SJSA1 (cell line): Measurements from ENCODE around the gene EIF3I. TPM values are rescaled to one million over a fixed set of nuclear protein-coding genes. Genes with fewer than 3 reads are reported as not detected.

ENCODE experiments used
- DNase-seq, 2 experiments: peaks; one replicate each; pipeline ENCODE4 v3.0.0-alpha.2; 2015 to 2020; ENCODE audit warnings: low spot score in 2 of 2, low read depth in 1 of 2
- H3K27ac ChIP-seq: fragments of 250-450 bp; sonication (Bioruptor Pico); 2 replicates; pipeline ENCODE4 v1.5.1; 2020; ENCODE audit warnings: mild to moderate bottlenecking, moderate library complexity
- H3K27me3 ChIP-seq: fragments of 250-450 bp; sonication (Bioruptor Pico); replicated peaks from 2 replicates; pipeline ENCODE4 v1.5.1; 2020; ENCODE audit warnings: mild to moderate bottlenecking, moderate library complexity
- H3K36me3 ChIP-seq: fragments of 250-450 bp; sonication (Bioruptor Pico); 2 replicates; pipeline ENCODE4 v1.5.1; 2020; ENCODE audit warnings: mild to moderate bottlenecking
- H3K4me1 ChIP-seq: fragments of 250-450 bp; sonication (Bioruptor Pico); replicated peaks from 2 replicates; pipeline ENCODE4 v1.6.1; 2021; ENCODE audit warnings: mild to moderate bottlenecking
- H3K4me3 ChIP-seq: fragments of 250-450 bp; sonication (Bioruptor Pico); 2 replicates; pipeline ENCODE4 v1.5.1; 2020; ENCODE audit warnings: mild to moderate bottlenecking
- H3K9me3 ChIP-seq: fragments of 250-450 bp; sonication (Bioruptor Pico); replicated peaks from 2 replicates; pipeline ENCODE4 v1.5.1; 2020; ENCODE audit warnings: mild to moderate bottlenecking
- total RNA-seq: library from RNA; depleted of rRNA; stranded (reverse); fragments of >200 nt; shearing (Covaris generic); gene quantifications from 2 replicates; pipeline ENCODE4 v1.2.3, GENCODE V29; 2014; rRNA removed

The EIF3I gene
- total RNA-seq, result 424 and 465 TPM in 2 replicates

DNA sequence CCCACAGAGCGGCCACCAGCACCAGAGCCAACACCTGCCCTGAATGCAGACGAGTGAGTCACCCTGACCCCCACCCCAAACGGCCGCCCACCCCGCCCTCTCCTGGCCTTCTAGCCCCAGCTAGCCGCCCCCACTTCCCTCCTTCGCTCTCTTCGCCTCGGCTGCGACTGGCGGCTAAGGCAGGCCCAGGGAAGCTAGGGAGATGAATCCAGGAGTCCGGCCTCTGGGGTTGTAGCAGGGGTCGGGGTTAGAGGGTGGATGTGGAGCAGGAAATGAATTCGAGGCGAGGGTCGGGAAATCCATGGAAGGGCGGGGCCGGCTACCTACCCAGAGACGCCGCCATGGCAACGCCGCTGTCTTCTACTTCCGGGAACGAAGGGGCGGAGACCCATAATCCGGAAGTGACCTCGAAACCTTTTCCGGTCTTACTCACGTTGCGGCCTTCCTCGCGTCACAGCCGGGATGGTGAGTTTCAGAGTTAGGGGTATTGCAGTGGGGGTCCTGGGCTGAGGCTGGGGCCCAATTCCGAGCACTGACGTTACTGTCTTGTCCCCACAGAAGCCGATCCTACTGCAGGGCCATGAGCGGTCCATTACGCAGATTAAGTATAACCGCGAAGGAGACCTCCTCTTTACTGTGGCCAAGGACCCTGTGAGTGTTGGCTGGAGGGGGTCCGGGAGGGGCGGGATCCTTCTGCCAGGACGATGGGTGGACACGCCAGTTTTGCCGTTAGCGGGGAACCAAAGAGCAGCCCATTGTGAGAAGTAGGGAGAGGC, at the start of gene EIF3I, which contains the start of gene TMEM234:
Gene EIF3I (plus strand): TSS at position 428 of the 776 bp plus-strand sequence. CDS start 35 bp downstream, at position 463.
Gene TMEM234 (minus strand): TSS at position 374 of the 776 bp plus-strand sequence. CDS start 31 bp downstream, at position 343.
- Histone ChIP-seq H3K36me3 (peaks cover 67% of the 10 kb centered on the region), H3K9me3 (no peaks in the 10 kb centered on the region), H3K27ac (peak within 1 kb of the TSS; percentile 95), H3K27me3 (no peaks in the 10 kb centered on the region), H3K4me1 (peaks cover 23% of the 10 kb centered on the region), H3K4me3 (peak within 1 kb of the TSS; percentile 68)
- peak; percentile 87 to 94 for DNase-seq

DNA sequence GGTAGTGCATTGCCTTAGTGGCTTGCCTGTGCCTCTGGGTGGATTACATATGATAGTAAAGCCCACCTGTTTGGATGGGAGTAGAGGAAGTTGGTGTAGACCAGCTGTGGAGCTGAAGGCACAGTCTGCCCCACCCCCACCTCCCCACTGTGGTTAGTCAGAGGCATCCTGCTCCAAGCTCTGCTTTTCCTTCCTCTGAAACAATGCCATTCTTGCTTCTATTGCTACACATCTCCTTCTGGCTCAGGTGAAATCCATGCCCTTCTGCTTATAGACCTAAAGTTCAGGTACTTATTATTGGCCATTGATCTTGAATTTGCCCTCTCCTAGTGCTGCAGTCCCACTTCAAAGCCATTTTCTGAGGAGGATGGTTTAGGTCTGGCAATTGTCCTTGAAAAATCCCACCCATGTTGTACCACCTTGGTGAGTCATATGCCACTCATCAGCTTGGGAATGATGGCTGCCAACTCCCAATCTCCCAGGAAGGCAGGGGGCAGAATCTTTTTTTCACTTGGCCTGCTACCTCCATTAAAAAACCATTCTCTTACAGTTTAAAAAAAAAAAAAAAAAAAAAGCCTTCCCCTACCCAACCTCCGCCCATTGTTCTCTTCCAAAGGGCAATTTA, 49.5 kb upstream of the EIF3I start:
- peaks cover 15% of the 10 kb centered on the region for H3K4me1 ChIP-seq
- H3K27me3 ChIP-seq, result no peaks in the 10 kb centered on the region
- no peaks in the 10 kb centered on the region for H3K9me3 ChIP-seq
- H3K4me3 ChIP-seq, result no peak overlapping the region
- DNase-seq, result peak; percentile 59 to 61
- H3K36me3 ChIP-seq, result peaks cover 45% of the 10 kb centered on the region
- H3K27ac ChIP-seq, result no peak overlapping the region

DNA sequence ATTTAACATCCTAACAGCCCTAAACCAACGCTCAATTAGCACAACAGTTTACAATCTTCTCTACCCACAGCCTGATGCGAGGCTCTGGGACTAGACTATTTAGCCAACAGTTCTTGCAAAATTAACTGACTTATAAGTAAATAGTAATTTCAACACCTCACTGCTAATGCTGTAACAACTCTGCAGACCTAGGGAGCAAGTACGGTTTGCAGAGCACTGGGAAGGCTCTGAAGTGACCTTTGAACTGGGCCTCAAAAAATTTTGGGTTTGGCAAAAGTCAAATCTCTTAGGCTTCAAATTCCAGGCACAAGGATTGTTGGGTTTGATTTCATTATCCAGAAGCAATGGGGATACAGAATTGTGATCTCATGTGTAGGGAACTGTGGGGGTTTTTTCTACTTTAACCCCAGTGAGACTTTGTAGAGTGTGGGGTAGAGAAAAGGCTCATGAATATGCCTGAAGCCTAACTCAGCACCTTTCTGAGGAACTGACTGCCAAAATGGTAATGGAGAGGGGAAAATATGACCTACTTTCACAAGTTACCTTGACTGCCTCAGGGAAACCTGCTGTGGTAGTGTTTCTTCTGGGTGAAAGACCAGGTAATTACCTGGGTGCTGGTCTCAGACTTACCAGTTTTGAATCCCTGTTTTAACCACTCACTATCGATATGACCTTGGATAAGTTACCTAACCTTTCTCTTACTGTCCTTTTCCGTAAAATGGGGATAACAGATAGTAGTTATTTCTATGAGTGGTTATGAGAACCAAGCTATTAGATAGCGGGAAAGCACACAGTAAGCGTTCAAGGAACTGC, 43.6 kb upstream of the EIF3I start:
- DNase-seq, result no peak
- Histone ChIP-seq H3K36me3 (peaks cover 44% of the 10 kb centered on the region), H3K4me1 (peaks cover 22% of the 10 kb centered on the region), H3K27ac (peak overlapping the region; percentile 81; the same call in 1 of the 2 replicates), H3K4me3 (no peak overlapping the region), H3K9me3 (no peaks in the 10 kb centered on the region), H3K27me3 (no peaks in the 10 kb centered on the region)

DNA sequence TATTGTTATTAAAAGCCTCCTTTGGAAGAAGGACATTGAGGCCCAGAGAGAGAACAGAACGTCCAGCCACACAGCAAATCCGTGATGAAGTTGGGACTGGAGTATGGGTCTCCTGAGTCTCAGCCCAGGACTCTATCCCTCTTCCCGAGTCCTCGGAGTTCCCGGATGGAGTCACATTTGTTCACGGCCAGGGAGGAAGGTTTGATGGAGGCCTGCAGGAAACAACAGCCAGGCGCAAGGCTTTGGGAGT, 43.1 kb upstream of the EIF3I start:
- Histone ChIP-seq H3K4me3 (peak overlapping the region; percentile 54), H3K9me3 (no peaks in the 10 kb centered on the region), H3K36me3 (peaks cover 46% of the 10 kb centered on the region), H3K4me1 (peaks cover 22% of the 10 kb centered on the region), H3K27me3 (no peaks in the 10 kb centered on the region), H3K27ac (peak overlapping the region; percentile 81; the same call in 1 of the 2 replicates)
- no peak for DNase-seq

DNA sequence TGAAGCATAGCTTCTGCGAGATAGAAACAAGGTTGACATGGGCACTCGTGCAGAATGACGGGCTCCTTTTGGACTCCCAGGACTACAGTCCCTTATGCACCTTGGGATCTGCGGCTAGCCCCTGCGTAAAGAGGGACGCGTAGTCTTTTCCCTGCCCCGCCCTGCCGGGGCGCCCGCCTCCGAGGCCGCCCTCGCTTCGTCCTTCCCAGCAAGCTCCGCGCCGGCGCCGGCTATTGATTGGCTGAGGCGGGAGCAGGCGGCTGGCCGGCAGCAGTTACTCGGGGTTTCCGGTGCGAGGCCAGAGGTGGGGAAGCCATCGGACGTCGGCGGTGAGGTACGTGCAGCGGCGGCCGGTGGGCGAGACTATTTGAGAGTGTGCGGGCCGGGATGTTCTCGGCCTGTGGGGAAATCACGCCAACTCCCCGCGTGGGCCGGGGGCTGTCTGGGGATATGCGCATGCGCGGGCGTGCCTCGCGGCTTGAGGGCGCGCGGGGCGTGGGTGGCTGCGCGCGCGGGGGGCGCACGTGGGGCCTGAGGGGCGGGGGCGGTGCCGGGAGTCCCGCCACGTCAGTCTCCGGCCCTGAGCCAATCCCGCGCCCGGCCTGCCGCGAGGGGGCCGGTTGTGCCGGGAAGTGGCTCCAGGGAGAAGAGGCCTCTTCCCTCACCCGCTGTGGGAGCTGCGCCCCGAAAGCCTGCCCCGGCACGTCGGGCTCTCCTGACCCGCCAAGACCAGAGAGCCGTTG, 42.6 kb upstream of the EIF3I start, which contains the start of gene TXLNA:
Gene TXLNA (plus strand): TSS at position 233 of the 743 bp plus-strand sequence. CDS start 671 bp downstream, outside the sequence.
- peaks cover 22% of the 10 kb centered on the region for H3K4me1 ChIP-seq
- peak within 1 kb of the TSS; percentile 54 for H3K4me3 ChIP-seq
- peak; percentile 96 to 97 for DNase-seq
- peak within 1 kb of the TSS; percentile 81 for H3K27ac ChIP-seq
- no peaks in the 10 kb centered on the region for H3K9me3 ChIP-seq
- no peaks in the 10 kb centered on the region for H3K27me3 ChIP-seq
- peaks cover 47% of the 10 kb centered on the region for H3K36me3 ChIP-seq

DNA sequence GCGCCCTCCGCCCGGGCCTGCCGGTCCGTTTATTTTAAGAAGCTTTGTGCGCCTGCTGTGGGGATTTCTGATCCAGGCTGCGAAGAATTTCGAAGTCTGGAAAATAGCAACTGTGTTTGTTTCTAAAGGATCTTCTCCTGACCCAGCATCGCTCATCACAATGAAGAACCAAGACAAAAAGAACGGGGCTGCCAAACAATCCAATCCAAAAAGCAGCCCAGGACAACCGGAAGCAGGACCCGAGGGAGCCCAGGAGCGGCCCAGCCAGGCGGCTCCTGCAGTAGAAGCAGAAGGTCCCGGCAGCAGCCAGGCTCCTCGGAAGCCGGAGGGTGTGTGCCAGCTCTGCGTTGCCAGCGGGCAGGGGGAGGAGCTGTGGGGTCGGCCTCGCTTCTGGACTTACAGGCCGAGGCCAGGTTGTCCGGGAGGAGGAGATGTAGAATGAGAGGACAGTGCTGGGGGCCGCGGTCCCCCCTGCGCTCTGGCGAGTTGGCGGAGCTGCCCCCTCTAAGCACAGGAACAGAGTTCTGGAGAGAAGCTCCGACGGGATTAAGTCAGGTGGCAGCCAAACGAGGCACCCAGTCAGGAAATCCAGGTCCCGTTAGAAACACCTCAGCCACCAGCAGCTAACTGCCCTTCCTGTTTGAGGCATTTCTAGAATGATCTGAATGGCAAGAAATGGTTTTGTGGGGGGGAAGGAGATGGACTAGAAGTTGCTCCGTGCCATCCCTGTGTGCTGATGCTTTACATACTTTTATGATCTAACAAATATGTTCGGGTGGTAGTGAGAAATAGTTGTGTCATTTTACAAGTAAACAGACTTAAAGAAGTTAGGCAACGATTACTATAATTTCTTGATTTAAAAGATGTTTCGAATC, 41.8 kb upstream of the EIF3I start:
- Histone ChIP-seq H3K27me3 (no peaks in the 10 kb centered on the region), H3K36me3 (peaks cover 55% of the 10 kb centered on the region), H3K4me1 (peaks cover 22% of the 10 kb centered on the region), H3K4me3 (peak overlapping the region; percentile 54), H3K9me3 (no peaks in the 10 kb centered on the region), H3K27ac (peak overlapping the region; percentile 81)
- DNase-seq, result peak in 1 of 2 experiments; percentile 64

DNA sequence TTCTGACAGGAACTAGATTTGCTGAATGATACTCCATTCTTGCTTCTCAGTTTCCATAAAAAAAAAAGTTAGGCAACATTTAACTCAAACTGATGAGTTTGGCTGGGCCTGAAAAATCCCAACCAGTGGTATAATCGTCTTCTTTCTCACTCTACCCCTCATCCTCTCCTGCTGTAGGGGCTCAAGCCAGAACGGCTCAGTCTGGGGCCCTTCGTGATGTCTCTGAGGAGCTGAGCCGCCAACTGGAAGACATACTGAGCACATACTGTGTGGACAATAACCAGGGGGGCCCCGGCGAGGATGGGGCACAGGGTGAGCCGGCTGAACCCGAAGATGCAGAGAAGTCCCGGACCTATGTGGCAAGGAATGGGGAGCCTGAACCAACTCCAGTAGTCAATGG, 41.1 kb upstream of the EIF3I start:
- Histone ChIP-seq H3K27ac (no peak overlapping the region), H3K27me3 (no peaks in the 10 kb centered on the region), H3K9me3 (no peaks in the 10 kb centered on the region), H3K36me3 (peaks cover 62% of the 10 kb centered on the region), H3K4me3 (peak overlapping the region; percentile 54), H3K4me1 (peaks cover 22% of the 10 kb centered on the region)
- DNase-seq, result no peak

DNA sequence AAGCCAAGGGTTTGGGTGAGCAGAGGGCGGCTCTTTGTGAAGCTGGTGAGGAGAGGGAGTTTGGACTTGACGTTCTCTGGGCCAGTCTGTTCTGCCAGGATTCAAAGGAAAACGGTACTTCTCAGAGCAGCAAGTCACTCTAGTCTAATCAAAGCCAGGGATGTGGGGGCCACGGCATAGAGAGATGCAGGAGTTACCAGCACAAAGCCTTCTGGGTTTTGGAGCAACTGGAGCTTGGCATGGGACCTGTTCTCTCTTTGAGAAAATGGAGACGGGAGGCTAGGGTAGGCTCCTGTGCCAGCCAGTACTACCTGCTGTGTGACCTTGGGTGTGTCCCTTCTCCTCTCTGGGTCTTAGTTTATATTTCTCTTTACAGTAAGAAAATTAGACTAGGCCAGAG, 40.6 kb upstream of the EIF3I start:
- H3K4me1 ChIP-seq, result peaks cover 22% of the 10 kb centered on the region
- no peaks in the 10 kb centered on the region for H3K27me3 ChIP-seq
- peaks cover 67% of the 10 kb centered on the region for H3K36me3 ChIP-seq
- H3K9me3 ChIP-seq, result no peaks in the 10 kb centered on the region
- no peak for DNase-seq
- no peak overlapping the region for H3K4me3 ChIP-seq
- H3K27ac ChIP-seq, result no peak overlapping the region

DNA sequence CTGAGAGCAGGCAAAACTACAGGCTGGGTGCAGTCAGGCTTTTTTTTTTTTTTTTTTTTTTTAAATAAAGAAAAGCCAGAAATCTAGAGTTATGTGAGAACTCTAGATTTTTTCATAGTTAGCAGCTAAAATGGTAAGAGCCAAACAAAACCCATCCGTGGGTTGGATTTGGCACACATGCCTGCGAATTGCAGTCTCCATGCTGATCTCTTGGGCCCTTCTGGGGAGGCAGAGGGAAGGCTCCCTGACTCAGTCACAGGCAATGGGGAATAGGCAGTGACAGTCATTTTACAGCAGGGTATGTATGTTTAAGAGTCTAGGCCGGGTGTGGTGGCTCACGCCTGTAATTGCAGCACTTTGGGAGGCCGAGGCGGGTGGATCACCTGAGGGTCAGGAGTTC, 40.1 kb upstream of the EIF3I start:
- Histone ChIP-seq H3K4me1 (peaks cover 22% of the 10 kb centered on the region), H3K36me3 (peaks cover 72% of the 10 kb centered on the region), H3K9me3 (no peaks in the 10 kb centered on the region), H3K27me3 (no peaks in the 10 kb centered on the region), H3K27ac (no peak overlapping the region), H3K4me3 (no peak overlapping the region)
- DNase-seq, result no peak

DNA sequence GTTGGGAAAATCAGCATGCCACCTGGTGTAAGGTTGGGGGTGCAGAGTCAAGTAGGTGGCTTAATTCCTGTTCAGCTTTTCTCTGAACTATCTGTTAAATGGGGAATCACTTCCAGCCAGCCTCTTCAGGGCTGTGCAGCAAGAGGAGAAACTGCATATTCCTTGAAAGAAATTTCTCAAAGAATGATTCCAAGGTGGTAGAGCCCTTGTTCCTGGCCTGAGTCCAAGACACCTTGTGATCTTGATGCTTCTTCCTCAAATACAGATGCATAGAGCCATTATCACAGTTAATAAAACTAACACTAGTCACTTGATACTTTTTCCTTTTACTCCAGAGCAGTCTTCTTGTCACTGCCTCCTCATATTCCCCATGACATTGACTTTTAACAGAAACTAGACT, 37.6 kb upstream of the EIF3I start:
- Histone ChIP-seq H3K27ac (no peak overlapping the region), H3K36me3 (peaks cover 98% of the 10 kb centered on the region), H3K4me1 (peaks cover 13% of the 10 kb centered on the region), H3K27me3 (no peaks in the 10 kb centered on the region), H3K9me3 (no peaks in the 10 kb centered on the region), H3K4me3 (no peak overlapping the region)
- no peak for DNase-seq

DNA sequence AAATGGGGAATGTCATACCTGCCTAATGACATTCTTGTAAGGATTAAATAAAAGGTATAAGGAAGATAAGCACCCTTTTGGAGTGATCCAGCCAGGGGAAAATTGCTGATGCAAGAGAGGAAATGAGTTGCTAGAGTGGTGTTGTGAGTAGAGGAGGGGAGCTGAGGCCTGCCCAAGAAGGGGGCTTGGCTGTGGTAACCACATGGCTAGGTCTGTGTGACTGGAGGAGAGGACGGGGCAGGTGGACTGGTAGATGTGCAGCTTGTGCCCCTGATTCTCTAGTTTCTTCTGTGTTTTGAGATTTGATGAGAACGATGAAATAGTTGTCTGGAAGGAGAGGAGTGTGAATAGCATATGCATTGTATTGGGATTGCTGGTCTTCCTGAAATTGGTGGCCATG, 36.1 kb upstream of the EIF3I start:
- H3K4me1 ChIP-seq, result peaks cover 6% of the 10 kb centered on the region
- H3K27ac ChIP-seq, result no peak overlapping the region
- no peak for DNase-seq
- no peaks in the 10 kb centered on the region for H3K27me3 ChIP-seq
- peaks cover 100% of the 10 kb centered on the region for H3K36me3 ChIP-seq
- no peaks in the 10 kb centered on the region for H3K9me3 ChIP-seq
- no peak overlapping the region for H3K4me3 ChIP-seq

DNA sequence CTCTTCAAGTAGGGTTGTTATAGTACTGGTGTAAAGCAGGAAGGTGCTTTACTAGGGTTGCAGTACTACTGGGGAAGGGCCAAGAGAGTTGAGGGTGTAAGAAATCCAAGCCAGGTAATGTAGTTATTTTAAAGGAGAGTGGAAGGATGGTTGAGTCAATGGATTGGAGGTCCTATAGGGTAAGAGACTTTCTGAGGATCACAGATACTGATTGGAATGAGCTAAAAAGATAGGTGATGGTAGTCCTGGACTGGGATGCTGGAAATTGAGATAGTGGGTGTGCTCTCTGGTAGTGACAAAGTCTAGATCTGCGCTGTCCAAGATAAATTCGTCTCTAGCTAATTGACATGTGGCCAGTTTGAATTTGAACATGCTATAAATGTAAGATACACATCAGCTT, 35.7 kb upstream of the EIF3I start:
- Histone ChIP-seq H3K36me3 (peaks cover 100% of the 10 kb centered on the region), H3K4me1 (peaks cover 2% of the 10 kb centered on the region), H3K4me3 (no peak overlapping the region), H3K9me3 (no peaks in the 10 kb centered on the region), H3K27me3 (no peaks in the 10 kb centered on the region), H3K27ac (no peak overlapping the region)
- DNase-seq, result no peak
